ENCODE results near the gene CCDC85C. TPM values are rescaled to one million over a fixed set of nuclear protein-coding genes. Genes with fewer than 3 reads are reported as not detected.

Gene CCDC85C
- total RNA-seq, 1 donor from 2014 or later: 82.2 TPM

DNA sequence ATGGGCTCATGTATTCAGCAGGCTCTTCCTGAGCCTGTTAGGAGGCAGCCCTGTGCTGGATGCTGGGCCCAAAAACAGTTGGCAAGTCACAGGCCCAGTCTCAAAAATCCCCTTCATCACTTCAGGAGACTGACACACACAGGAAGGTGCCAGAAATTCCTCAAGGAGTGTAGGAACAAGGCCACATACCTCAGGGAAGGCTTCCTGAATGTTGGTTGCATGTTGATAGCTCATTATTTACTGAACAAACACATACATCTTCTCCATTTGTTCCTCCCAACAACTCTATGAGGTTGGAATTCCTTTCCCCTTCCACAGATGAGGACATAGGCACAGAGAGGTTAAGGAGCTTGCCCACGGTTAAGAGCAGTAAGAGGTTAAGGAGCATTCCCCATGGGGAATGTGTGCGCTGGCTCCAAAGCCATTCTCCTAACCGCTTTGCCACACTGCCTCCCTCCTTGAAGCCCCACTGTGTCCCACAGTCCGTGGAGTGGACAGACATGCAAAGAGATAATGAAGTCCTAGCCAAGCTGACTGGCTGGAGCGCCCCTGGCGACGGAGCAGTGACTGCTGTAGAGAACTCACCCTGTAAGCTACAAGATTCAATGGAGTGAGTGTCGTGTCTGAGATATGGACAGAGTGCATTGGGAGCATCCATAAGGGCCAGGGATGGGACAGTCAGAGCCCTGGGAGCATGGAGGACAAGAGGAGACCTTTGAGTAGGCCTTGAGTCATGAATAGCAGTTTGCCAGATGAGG, 44.2 kb upstream of the CCDC85C start:
- Mint-ChIP-seq H3K4me1 (no peaks in the 10 kb centered on the region), H3K27ac (no peak overlapping the region), H3K4me3 (no peak overlapping the region), H3K36me3 (no peaks in the 10 kb centered on the region), H3K27me3 (ENCODE audit: low read depth) (peaks cover 10% of the 10 kb centered on the region), H3K9me3 (no peaks in the 10 kb centered on the region)
- TF ChIP-seq CTCF (IDR thresholded peaks at IDR 0.05; ENCODE audit: unreplicated experiment): no peak
- no peak for DNase-seq (ENCODE audit: low spot score in 2 of 2, unreplicated experiment in 2 of 2)

DNA sequence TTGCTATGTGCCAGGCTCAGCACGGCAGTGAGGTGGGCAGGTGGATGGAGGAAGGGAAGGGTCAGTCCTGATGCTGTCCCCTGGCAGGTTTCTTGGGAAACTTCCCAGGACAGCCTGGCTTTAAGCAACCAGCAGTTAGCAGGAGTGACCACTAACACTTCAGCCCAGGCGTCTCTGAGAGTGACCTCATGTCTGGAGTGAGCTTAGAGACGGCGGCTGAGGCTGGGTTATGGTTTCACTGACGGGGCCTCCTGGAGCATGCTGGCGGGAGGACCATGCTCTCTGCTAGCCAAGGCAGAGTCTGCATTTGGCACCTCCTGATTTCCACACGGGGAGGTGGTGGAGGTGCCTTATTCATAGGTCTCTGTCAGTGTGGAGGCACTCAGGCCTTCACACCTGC, 43.4 kb upstream of the CCDC85C start:
- Mint-ChIP-seq H3K4me1 (no peaks in the 10 kb centered on the region), H3K36me3 (no peaks in the 10 kb centered on the region), H3K4me3 (no peak overlapping the region), H3K9me3 (no peaks in the 10 kb centered on the region), H3K27ac (no peak overlapping the region), H3K27me3 (ENCODE audit: low read depth) (peaks cover 10% of the 10 kb centered on the region)
- TF ChIP-seq CTCF (IDR thresholded peaks at IDR 0.05; ENCODE audit: unreplicated experiment): no peak
- no peak for DNase-seq (ENCODE audit: low spot score in 2 of 2, unreplicated experiment in 2 of 2)

DNA sequence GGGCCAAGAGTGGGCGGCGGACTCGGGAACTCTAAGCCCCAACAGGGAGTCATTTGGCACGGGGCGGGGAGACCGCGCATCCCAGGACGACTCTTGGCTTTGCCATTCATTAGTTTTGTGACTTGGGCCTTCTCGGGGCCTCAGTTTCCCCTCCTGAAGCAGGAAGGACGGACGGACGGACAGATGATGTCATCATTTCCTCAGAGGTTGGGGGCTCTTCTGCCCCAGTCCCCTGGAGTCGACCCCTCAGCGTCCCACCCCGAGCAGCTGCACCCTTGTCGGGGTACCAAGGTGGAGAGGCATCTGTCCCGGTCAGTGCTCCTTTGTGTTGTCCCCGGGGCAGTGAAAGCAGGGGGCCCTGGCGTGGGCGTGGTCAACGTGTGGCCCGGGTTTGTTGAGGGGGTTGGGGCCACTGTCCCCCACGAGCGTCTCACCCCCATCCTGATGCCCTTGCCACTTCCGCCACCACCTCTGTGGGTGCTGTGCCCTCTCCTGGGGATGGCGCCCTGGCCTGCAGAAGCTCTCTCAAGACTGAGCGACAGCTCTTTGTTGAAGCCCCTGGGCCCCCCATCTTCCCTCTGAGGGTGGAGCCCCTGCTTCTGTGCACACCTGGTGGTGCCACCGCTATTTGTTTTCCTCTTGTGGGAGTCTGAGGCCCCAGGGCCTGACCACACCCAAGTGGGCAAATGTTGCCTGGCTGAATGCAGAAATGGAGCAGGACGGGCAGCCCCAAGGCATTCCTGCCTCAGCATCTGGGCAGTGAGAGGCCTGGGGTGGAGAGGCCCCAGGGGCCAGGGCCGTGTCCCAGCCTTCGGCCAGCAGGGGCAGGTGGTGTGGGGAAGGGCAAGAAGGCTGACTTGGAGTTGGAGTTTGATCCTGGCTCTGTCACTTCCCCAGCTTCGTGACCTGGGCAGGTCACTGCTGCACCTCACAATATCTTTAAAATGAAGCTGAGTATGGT, 41.8 kb upstream of the CCDC85C start:
- no peaks in the 10 kb centered on the region for H3K9me3 Mint-ChIP-seq
- no peak for DNase-seq (ENCODE audit: low spot score in 2 of 2, unreplicated experiment in 2 of 2)
- TF ChIP-seq CTCF (IDR thresholded peaks at IDR 0.05; ENCODE audit: unreplicated experiment): no peak
- H3K27me3 Mint-ChIP-seq (ENCODE audit: low read depth): peaks cover 10% of the 10 kb centered on the region
- peak overlapping the region; percentile 44 for H3K4me3 Mint-ChIP-seq
- H3K36me3 Mint-ChIP-seq: no peaks in the 10 kb centered on the region
- H3K27ac Mint-ChIP-seq: no peak overlapping the region
- H3K4me1 Mint-ChIP-seq: no peaks in the 10 kb centered on the region

GRCh38 chr14:99644723-99645544, 40.9 kb upstream of the CCDC85C start, which contains the start of gene HHIPL1:
HHIPL1 (plus strand) TSS chr14:99645129; CDS start chr14:99645208, 79 bp downstream.
- no peak for TF ChIP-seq CTCF (IDR thresholded peaks at IDR 0.05; ENCODE audit: unreplicated experiment)
- Mint-ChIP-seq H3K9me3 (no peaks in the 10 kb centered on the region), H3K4me3 (peak within 1 kb of the TSS; percentile 44), H3K27ac (no peak within 1 kb of the TSS), H3K36me3 (no peaks in the 10 kb centered on the region), H3K4me1 (no peaks in the 10 kb centered on the region), H3K27me3 (ENCODE audit: low read depth) (peaks cover 10% of the 10 kb centered on the region)
- peak in 1 of 2 experiments; percentile 51 for DNase-seq (ENCODE audit: low spot score in 2 of 2, unreplicated experiment in 2 of 2)

- Mint-ChIP-seq H3K4me3 (peak overlapping the region; percentile 41), H3K4me1 (no peaks in the 10 kb centered on the region), H3K27me3 (ENCODE audit: low read depth) (peaks cover 10% of the 10 kb centered on the region), H3K9me3 (no peaks in the 10 kb centered on the region), H3K27ac (no peak overlapping the region), H3K36me3 (no peaks in the 10 kb centered on the region)
- DNase-seq (ENCODE audit: low spot score in 2 of 2, unreplicated experiment in 2 of 2): no peak
- TF ChIP-seq CTCF (IDR thresholded peaks at IDR 0.05; ENCODE audit: unreplicated experiment): no peak
These were observed 40.1 kb upstream of the CCDC85C start for GRCh38 chr14:99644035-99644587.

All from mesothelial cell of epicardium (in vitro differentiated cells).